MM.1S (cell line): ENCODE measurements around the gene RERE.

Source experiments
- DNase-seq: peaks from one replicate; pipeline ENCODE4 v3.0.0-alpha.2; 2015
- H2AFZ ChIP-seq: fragments of 300-600 bp; sonication (generic); 2 replicates; pipeline ENCODE4 v1.6.0; 2016; ENCODE audit warnings: antibody characterized with exemption, low read length
- H3F3A ChIP-seq: fragments of 300-600 bp; sonication (generic); 2 replicates; pipeline ENCODE4 v1.6.1; 2016; ENCODE audit warnings: mild to moderate bottlenecking, antibody characterized with exemption, low read length, moderate library complexity, mixed read lengths; ENCODE audit not compliant: insufficient read depth
- H3K27ac ChIP-seq: fragments of 300-600 bp; sonication (generic); 2 replicates; pipeline ENCODE4 v1.5.1; 2016; ENCODE audit warnings: mild to moderate bottlenecking, low read length
- H3K27me3 ChIP-seq: fragments of 300-600 bp; sonication (generic); replicated peaks from 2 replicates; pipeline ENCODE4 v1.6.0; 2016; ENCODE audit warnings: low read length; ENCODE audit not compliant: insufficient read depth
- H3K36me3 ChIP-seq: fragments of 300-600 bp; sonication (generic); replicated peaks from 2 replicates; pipeline ENCODE4 v1.6.1; 2016; ENCODE audit warnings: mild to moderate bottlenecking, low read length, mixed read lengths; ENCODE audit not compliant: insufficient read depth
- H3K4me1 ChIP-seq: fragments of 300-600 bp; sonication (generic); 2 replicates; pipeline ENCODE4 v1.6.1; 2016; ENCODE audit warnings: low read length, mixed read lengths
- H3K4me2 ChIP-seq: fragments of 300-600 bp; sonication (generic); 2 replicates; pipeline ENCODE4 v1.6.0; 2016; ENCODE audit warnings: low read depth, low read length
- H3K4me3 ChIP-seq: fragments of 300-600 bp; sonication (generic); 2 replicates; pipeline ENCODE4 v1.5.1; 2016; ENCODE audit warnings: low read length, mixed read lengths
- H3K79me2 ChIP-seq: fragments of 300-600 bp; sonication (generic); 2 replicates; pipeline ENCODE4 v1.6.1; 2016; ENCODE audit warnings: mixed run types, low read length, mixed read lengths
- H3K9ac ChIP-seq: fragments of 300-600 bp; sonication (generic); 2 replicates; pipeline ENCODE4 v1.6.1; 2016; ENCODE audit warnings: low read length, mixed read lengths
- H3K9me2 ChIP-seq: fragments of 300-600 bp; sonication (generic); replicated peaks from 2 replicates; pipeline ENCODE4 v1.6.1; 2016; ENCODE audit warnings: mild to moderate bottlenecking, low read length, mixed read lengths; ENCODE audit not compliant: insufficient read depth
- H3K9me3 ChIP-seq: fragments of 300-600 bp; sonication (generic); replicated peaks from 2 replicates; pipeline ENCODE4 v1.6.1; 2016; ENCODE audit warnings: mild to moderate bottlenecking, low read length, mixed read lengths; ENCODE audit not compliant: insufficient read depth
- H4K20me1 ChIP-seq: fragments of 300-600 bp; sonication (generic); 2 replicates; pipeline ENCODE4 v1.6.1; 2016; ENCODE audit warnings: mild to moderate bottlenecking, low read length, moderate library complexity, mixed read lengths; ENCODE audit not compliant: insufficient read depth
- CTCF ChIP-seq: fragments of 300-600 bp; sonication (generic); IDR thresholded peaks from 2 replicates; pipeline ENCODE4 v1.5.1; 2016; ENCODE audit warnings: antibody characterized with exemption, low read length, mixed read lengths
- EZH2 ChIP-seq: fragments of 300-600 bp; sonication (generic); optimal IDR thresholded peaks from 2 replicates; pipeline ENCODE3; 2017; ENCODE audit warnings: low read depth, mild to moderate bottlenecking, antibody characterized with exemption, low read length, mixed read lengths
- EZH2phosphoT487 ChIP-seq: fragments of 300-600 bp; sonication (generic); IDR thresholded peaks from 2 replicates; pipeline ENCODE4 v1.6.1; 2018; ENCODE audit warnings: antibody characterized with exemption, low read length

Gene RERE

GRCh38 chr1:8671306-8671917 is 146.0 kb downstream of the RERE start:
- H4K20me1 ChIP-seq: peaks cover 7% of the 10 kb centered on the region; the same call in 1 of the 2 replicates
- no peak overlapping the region for H3K9ac ChIP-seq
- no peaks in the 10 kb centered on the region for H3K27me3 ChIP-seq
- TF ChIP-seq EZH2 (no peak), CTCF (peak; percentile 75), EZH2phosphoT487 (no peak)
- no peak overlapping the region for H3K27ac ChIP-seq
- DNase-seq: peak; percentile 33
- H3F3A ChIP-seq: no peaks in the 10 kb centered on the region
- H3K4me3 ChIP-seq: no peak overlapping the region
- H3K36me3 ChIP-seq: no peaks in the 10 kb centered on the region
- H2AFZ ChIP-seq: no peak overlapping the region
- H3K9me2 ChIP-seq: no peaks in the 10 kb centered on the region
- peaks cover 76% of the 10 kb centered on the region for H3K79me2 ChIP-seq
- H3K4me2 ChIP-seq: no peak overlapping the region
- no peaks in the 10 kb centered on the region for H3K4me1 ChIP-seq
- H3K9me3 ChIP-seq: no peaks in the 10 kb centered on the region

- H3K9me3 ChIP-seq: no peaks in the 10 kb centered on the region
- DNase-seq: no peak
- H3K9ac ChIP-seq: no peak overlapping the region
- H3K36me3 ChIP-seq: no peaks in the 10 kb centered on the region
- no peaks in the 10 kb centered on the region for H3F3A ChIP-seq
- no peak overlapping the region for H2AFZ ChIP-seq
- H3K4me3 ChIP-seq: no peak overlapping the region
- H3K27ac ChIP-seq: no peak overlapping the region
- peaks cover 76% of the 10 kb centered on the region for H3K79me2 ChIP-seq
- peaks cover 10% of the 10 kb centered on the region for H4K20me1 ChIP-seq
- H3K9me2 ChIP-seq: no peaks in the 10 kb centered on the region
- H3K4me2 ChIP-seq: no peak overlapping the region
- no peak for TF ChIP-seq EZH2phosphoT487
- TF ChIP-seq EZH2: no peak
- TF ChIP-seq CTCF: no peak
- no peaks in the 10 kb centered on the region for H3K27me3 ChIP-seq
- no peaks in the 10 kb centered on the region for H3K4me1 ChIP-seq
Observed at GRCh38 chr1:8670371-8670818, 147.0 kb downstream of the RERE start.

GRCh38 chr1:8669606-8670335 is 147.7 kb downstream of the RERE start:
- H3K4me1 ChIP-seq: no peaks in the 10 kb centered on the region
- H3K9me3 ChIP-seq: no peaks in the 10 kb centered on the region
- DNase-seq: no peak
- no peaks in the 10 kb centered on the region for H3K27me3 ChIP-seq
- H3K4me3 ChIP-seq: no peak overlapping the region
- H3K27ac ChIP-seq: no peak overlapping the region
- no peak overlapping the region for H3K4me2 ChIP-seq
- peaks cover 10% of the 10 kb centered on the region for H4K20me1 ChIP-seq
- H2AFZ ChIP-seq: no peak overlapping the region
- H3K79me2 ChIP-seq: peaks cover 80% of the 10 kb centered on the region
- no peaks in the 10 kb centered on the region for H3K9me2 ChIP-seq
- TF ChIP-seq CTCF: no peak
- TF ChIP-seq EZH2phosphoT487: no peak
- no peak for TF ChIP-seq EZH2
- no peak overlapping the region for H3K9ac ChIP-seq
- H3K36me3 ChIP-seq: no peaks in the 10 kb centered on the region
- no peaks in the 10 kb centered on the region for H3F3A ChIP-seq
